Left ventricle myocardium inferior (tissue), 1 donor: ENCODE results near the gene NFE2L2. TPM values are rescaled to one million over a fixed set of nuclear protein-coding genes. Genes with fewer than 3 reads are reported as not detected.
A peak's percentile ranks its signal among the peaks of the same experiment; 100 is the strongest.

ENCODE experiments used
- DNase-seq: peaks from one replicate; pipeline ENCODE4 v3.0.0-alpha.2; 2020
- H3K27ac ChIP-seq: fragments of 200-600 bp; replicated peaks from 2 replicates; pipeline ENCODE4 v1.8.0; 2021
- H3K27me3 ChIP-seq: fragments of 200-600 bp; 2 replicates; pipeline ENCODE4 v1.8.0; 2021; ENCODE audit warnings: low read depth
- H3K36me3 ChIP-seq: fragments of 200-600 bp; 2 replicates; pipeline ENCODE4 v1.8.0; 2021
- H3K4me1 ChIP-seq: fragments of 200-600 bp; 2 replicates; pipeline ENCODE4 v1.8.0; 2021
- H3K4me3 ChIP-seq: fragments of 200-600 bp; 2 replicates; pipeline ENCODE4 v1.8.0; 2021; ENCODE audit warnings: mild to moderate bottlenecking, moderate library complexity
- H3K9me3 ChIP-seq: fragments of 200-600 bp; replicated peaks from 2 replicates; pipeline ENCODE4 v1.8.0; 2021
- intact Hi-C: fragments of 100-400 bp; cut with micrococcal nuclease; formaldehyde crosslinking; loops from one replicate; pipeline ENCODE4 v1.11.0; 2022
- total RNA-seq: library from RNA; stranded (reverse); fragmentation: NEBNext Ultra II Directional; extraction: Animal tissue kit (Norgen Biotek cat#: 25700); gene quantifications from one replicate; pipeline ENCODE4 v1.2.1, GENCODE V29; 2021
- TF ChIP-seq, protein P1 (sequence below): fragments of 200-600 bp; IDR thresholded peaks from 2 replicates; pipeline ENCODE4 v1.8.0; 2021; ENCODE audit warnings: antibody characterized with exemption, mild to moderate bottlenecking, borderline replicate concordance
- donor health status: DM: no; HTN: yes; CAD: no; lungs with severe emphysema.

The NFE2L2 gene
- total RNA-seq, 1 donor from 2014 or later: 50.7 TPM

DNA sequence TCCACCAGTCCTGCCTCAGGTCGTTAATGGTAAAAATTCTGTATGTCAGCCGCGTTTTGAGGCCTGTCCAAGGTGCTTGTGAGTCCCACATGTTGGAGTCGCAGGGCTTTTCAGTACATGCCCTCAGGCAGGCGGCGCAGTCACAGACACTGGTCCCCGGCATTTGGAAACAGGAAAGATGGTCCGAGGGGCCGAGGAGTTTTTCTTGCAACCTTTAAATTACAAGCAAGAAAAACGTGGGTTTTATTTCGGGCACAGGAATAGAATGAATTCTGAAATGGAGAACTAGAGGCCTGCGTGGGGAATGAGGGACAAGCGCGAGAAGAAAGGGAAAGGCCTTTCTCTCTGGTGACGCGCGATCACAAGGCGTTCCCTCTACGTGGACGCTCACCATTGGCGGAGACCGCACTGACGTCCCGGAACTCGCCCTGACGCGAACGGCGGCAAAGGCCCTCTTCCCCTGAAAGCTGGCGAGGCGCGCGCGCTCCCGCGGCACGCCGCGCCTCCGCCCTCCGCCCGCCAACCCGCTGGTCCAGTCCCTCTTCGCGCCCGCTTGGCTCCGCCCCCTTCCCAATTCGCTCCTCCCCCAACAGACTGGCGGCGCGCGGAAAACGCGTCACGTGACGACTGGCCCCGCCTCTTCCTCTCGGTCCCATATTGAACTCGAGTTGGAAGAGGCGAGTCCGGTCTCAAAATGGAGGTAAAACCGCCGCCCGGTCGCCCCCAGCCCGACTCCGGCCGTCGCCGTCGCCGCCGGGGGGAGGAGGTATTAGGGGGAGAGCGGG lies 52.2 kb downstream of the NFE2L2 start, which contains the start of gene HNRNPA3:
Gene HNRNPA3, plus strand, starts transcription at position 689 of the 785 bp plus-strand sequence. Its CDS starts 6 bp downstream, at position 695.
- Histone ChIP-seq H3K9me3 (no peaks in the 10 kb centered on the region), H3K4me3 (peak within 1 kb of the TSS; percentile 92), H3K27me3 (no peaks in the 10 kb centered on the region), H3K36me3 (peaks cover 27% of the 10 kb centered on the region), H3K4me1 (peaks cover 59% of the 10 kb centered on the region), H3K27ac (peak within 1 kb of the TSS; percentile 99)
- intact Hi-C loops: no loop called here
- TF ChIP-seq, protein P1, sequence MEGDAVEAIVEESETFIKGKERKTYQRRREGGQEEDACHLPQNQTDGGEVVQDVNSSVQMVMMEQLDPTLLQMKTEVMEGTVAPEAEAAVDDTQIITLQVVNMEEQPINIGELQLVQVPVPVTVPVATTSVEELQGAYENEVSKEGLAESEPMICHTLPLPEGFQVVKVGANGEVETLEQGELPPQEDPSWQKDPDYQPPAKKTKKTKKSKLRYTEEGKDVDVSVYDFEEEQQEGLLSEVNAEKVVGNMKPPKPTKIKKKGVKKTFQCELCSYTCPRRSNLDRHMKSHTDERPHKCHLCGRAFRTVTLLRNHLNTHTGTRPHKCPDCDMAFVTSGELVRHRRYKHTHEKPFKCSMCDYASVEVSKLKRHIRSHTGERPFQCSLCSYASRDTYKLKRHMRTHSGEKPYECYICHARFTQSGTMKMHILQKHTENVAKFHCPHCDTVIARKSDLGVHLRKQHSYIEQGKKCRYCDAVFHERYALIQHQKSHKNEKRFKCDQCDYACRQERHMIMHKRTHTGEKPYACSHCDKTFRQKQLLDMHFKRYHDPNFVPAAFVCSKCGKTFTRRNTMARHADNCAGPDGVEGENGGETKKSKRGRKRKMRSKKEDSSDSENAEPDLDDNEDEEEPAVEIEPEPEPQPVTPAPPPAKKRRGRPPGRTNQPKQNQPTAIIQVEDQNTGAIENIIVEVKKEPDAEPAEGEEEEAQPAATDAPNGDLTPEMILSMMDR: peak; percentile 49
- peak; percentile 99 for DNase-seq

DNA sequence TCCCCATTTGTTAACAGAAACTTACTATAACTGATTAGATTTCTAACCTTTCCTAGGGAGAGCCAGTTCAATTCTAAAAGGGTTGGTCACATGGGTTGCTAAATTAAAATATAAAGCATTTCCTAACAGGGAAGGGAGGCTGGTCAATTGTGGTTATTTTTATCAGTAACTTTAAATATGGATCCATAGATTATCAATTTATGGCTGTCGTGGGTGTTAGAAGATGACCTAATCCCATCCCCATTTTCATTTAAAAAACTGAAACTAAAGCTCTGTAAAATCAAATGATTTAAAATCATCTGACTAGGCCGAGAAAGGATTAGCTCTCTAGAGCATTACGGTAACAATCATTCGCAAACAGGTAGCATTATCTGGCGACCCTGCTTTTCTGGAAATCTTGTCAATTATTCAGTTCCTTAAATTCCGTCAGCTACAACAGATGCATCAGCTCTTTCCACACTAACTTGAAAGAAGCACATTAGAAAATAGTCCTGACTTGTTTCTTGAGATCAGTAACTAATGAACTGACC lies 52.9 kb downstream of the NFE2L2 start:
- no peaks in the 10 kb centered on the region for H3K27me3 ChIP-seq
- H3K4me3 ChIP-seq: peak overlapping the region; percentile 92
- H3K36me3 ChIP-seq: peaks cover 20% of the 10 kb centered on the region
- peaks cover 53% of the 10 kb centered on the region for H3K4me1 ChIP-seq
- peak overlapping the region; percentile 99 for H3K27ac ChIP-seq
- TF ChIP-seq, protein P1: no peak
- DNase-seq: no peak
- H3K9me3 ChIP-seq: no peaks in the 10 kb centered on the region
- intact Hi-C loops: no loop called here

DNA sequence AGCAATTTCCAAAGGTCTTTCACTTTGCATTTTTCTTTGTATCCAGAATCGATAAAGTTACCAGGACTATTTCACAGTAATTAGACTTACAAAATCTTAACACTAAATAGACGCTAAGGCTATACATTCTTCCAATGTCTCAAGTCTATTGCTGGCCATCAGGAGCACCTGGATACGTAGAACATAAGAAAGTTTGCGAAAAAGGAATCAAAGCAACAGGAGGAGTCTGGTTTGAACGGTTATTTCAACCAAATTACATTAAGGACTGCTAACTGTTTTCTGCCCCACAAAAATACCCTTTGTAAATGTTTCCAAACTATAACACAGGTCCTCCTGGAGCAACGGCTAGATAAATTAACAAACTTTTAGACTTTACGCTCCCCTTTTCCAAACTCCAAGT lies 53.4 kb downstream of the NFE2L2 start:
- H3K4me3 ChIP-seq: peak overlapping the region; percentile 92
- no peak for DNase-seq
- peaks cover 48% of the 10 kb centered on the region for H3K4me1 ChIP-seq
- peaks cover 15% of the 10 kb centered on the region for H3K36me3 ChIP-seq
- intact Hi-C loops: no loop called here
- H3K27ac ChIP-seq: peak overlapping the region; percentile 99
- H3K27me3 ChIP-seq: no peaks in the 10 kb centered on the region
- TF ChIP-seq, protein P1: no peak
- H3K9me3 ChIP-seq: no peaks in the 10 kb centered on the region

DNA sequence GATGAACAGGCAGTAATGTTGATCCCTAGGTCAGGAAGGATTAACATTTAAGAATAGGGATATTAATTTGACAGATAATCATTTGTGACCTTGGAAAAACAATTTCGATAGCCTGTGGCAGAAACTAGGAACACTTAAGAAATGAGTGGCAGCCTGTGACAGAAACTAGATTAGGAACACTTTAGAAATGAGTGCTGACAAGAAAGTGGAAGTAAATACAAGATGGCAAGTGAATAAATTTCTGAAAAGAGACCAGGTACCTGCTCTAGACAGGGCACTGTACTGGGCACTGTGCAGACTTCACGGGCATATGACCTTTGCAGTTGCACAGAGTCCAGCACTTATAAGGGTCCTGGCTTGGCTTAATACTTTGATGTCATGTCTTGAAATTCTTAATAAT lies 57.4 kb downstream of the NFE2L2 start:
- H3K27ac ChIP-seq: no peak overlapping the region
- DNase-seq: no peak
- H3K27me3 ChIP-seq: no peaks in the 10 kb centered on the region
- intact Hi-C loops: no loop called here
- no peaks in the 10 kb centered on the region for H3K9me3 ChIP-seq
- peaks cover 14% of the 10 kb centered on the region for H3K4me1 ChIP-seq
- no peaks in the 10 kb centered on the region for H3K36me3 ChIP-seq
- H3K4me3 ChIP-seq: no peak overlapping the region
- TF ChIP-seq, protein P1: no peak

DNA sequence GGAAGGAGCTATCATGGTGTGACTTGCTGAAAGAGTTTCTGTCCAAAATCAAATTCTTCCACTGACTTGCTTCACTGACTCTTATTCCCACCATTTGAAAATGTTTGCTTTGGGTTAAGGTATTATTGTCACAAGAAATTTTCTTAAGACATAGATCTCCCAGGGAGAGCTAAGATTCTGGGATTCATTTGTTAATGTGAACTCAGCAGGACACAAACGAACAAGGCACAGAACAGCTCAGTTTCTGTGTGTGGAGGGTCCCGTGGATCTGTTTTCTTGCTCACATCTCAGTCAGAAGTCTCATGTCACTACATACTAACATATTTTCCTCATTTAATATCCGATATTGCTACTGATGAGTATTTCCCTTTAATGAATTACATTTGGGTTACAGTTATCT lies 60.1 kb downstream of the NFE2L2 start:
- DNase-seq: no peak
- intact Hi-C loops: no loop called here
- Histone ChIP-seq H3K36me3 (no peaks in the 10 kb centered on the region), H3K4me3 (no peak overlapping the region), H3K9me3 (no peaks in the 10 kb centered on the region), H3K4me1 (no peaks in the 10 kb centered on the region), H3K27me3 (no peaks in the 10 kb centered on the region), H3K27ac (no peak overlapping the region)
- TF ChIP-seq, protein P1: no peak
